Spleen (tissue), 11 donors: ENCODE measurements around the gene ST3GAL3. TPM values are rescaled to one million over a fixed set of nuclear protein-coding genes. Genes with fewer than 3 reads are reported as not detected.
"Not testable (repeated sequence)": the region's sequence is repeated elsewhere in the genome, so short reads cannot be mapped to it uniquely, and the experiment has no call there.

Experiments used
- DNase-seq: peaks from one replicate; pipeline ENCODE4 v3.0.0-alpha.2; 2020
- H3K27ac ChIP-seq, 8 donors: fragments of 200-600 bp; sonication (generic) in 7 of 8; 1 replicate in 4 of 8; 2 replicates in 4 of 8; pipeline versions ENCODE4 v1.5.0 to v1.8.0; 2016 to 2021; ENCODE audit warnings: inconsistent platforms in 4 of 8, mild to moderate bottlenecking in 4 of 8, moderate library complexity in 1 of 8
- H3K27me3 ChIP-seq, 7 donors: fragments of 200-600 bp; sonication (generic) in 6 of 7; replicated peaks in 1 of 7; 1 replicate in 4 of 7; 2 replicates in 3 of 7; pipeline versions ENCODE4 v1.5.0 to v1.8.0; 2016 to 2021; ENCODE audit warnings: inconsistent platforms in 3 of 7, mild to moderate bottlenecking in 1 of 7
- H3K36me3 ChIP-seq, 6 donors: fragments of 200-600 bp; sonication (generic) in 5 of 6; 1 replicate in 4 of 6; 2 replicates in 2 of 6; pipeline versions ENCODE4 v1.5.0 to v1.8.0; 2016 to 2021; ENCODE audit warnings: inconsistent platforms in 2 of 6
- H3K4me1 ChIP-seq, 6 donors: fragments of 200-600 bp; sonication (generic) in 5 of 6; 1 replicate in 3 of 6; 2 replicates in 3 of 6; pipeline versions ENCODE4 v1.5.0 to v1.8.0; 2016 to 2021; ENCODE audit warnings: inconsistent platforms in 3 of 6
- H3K4me3 ChIP-seq, 8 donors: fragments of 200-600 bp; sonication (generic) in 7 of 8; 1 replicate in 4 of 8; 2 replicates in 4 of 8; pipeline versions ENCODE4 v1.5.0 to v1.8.0; 2016 to 2021; ENCODE audit warnings: inconsistent platforms in 4 of 8, mild to moderate bottlenecking in 4 of 8, moderate library complexity in 2 of 8
- H3K9me3 ChIP-seq, 8 donors: fragments of 200-600 bp; sonication (generic) in 7 of 8; 1 replicate in 4 of 8; 2 replicates in 4 of 8; pipeline versions ENCODE4 v1.5.0 to v1.8.0; 2016 to 2021; ENCODE audit warnings: inconsistent platforms in 4 of 8
- POLR2A ChIP-seq, 3 donors: fragments of 450-650 bp; IDR thresholded peaks; one replicate each; pipeline ENCODE4 v1.5.1; 2017; ENCODE audit warnings: antibody characterized with exemption in 3 of 3, mild to moderate bottlenecking in 1 of 3
- POLR2AphosphoS5 ChIP-seq, 3 donors: sonication (generic); formaldehyde crosslinking; IDR thresholded peaks; one replicate each; pipeline ENCODE4 v1.5.1; 2017; ENCODE audit warnings: antibody characterized with exemption in 3 of 3
- WGBS, 5 donors: extraction: QIAGEN DNeasy Blood & Tissue Kit in 3 of 5; methylation state at CpG; one replicate each; pipeline versions ENCODE4 v1.1.5 to v1.1.7; 2013 to 2018; 5-methylcytosine and 5-hydroxymethylcytosine counted together
- intact Hi-C: fragments of 100-400 bp; cut with DNase I; formaldehyde crosslinking; loops from one replicate; pipeline ENCODE4 v1.15.0; 2023; ENCODE audit warnings: low total_unique reads
- polyA plus RNA-seq, 3 donors: library from polyadenylated mRNA; stranded (reverse); fragments of 200-250 nt; gene quantifications; one replicate each; pipeline ENCODE4 v1.2.1, GENCODE V29; 2013
- total RNA-seq, 7 donors: library from RNA; depleted of rRNA in 3 of 7; stranded (reverse); fragments of >200 nt in 3 of 7; fragmentation: NEBNext Ultra II Directional in 4 of 7; extraction: Animal tissue kit (Norgen Biotek cat#: 25700) in 4 of 7; gene quantifications; one replicate each; pipeline versions ENCODE4 v1.1.0 to v1.2.1, GENCODE V29; 2016 to 2021
- TF ChIP-seq, protein P1 (sequence below), 11 experiments: fragments of 200-600 bp in 7 of 11; fragments of 450-650 bp in 4 of 11; sonication (generic) in 4 of 11; IDR thresholded peaks in 8 of 11; conservative IDR thresholded peaks in 3 of 11; 1 replicate in 7 of 11; 2 replicates in 4 of 11; pipeline versions ENCODE4 v1.4.0 to v1.8.0; 2016 to 2021; ENCODE audit warnings: antibody characterized with exemption in 11 of 11, inconsistent platforms in 4 of 11, mild to moderate bottlenecking in 1 of 11
- donor health status: healthy with polysubstance abuse.
- donor health status: DM: no; HTN: no; CAD: no; lungs with moderate emphysema.
- donor health status: DM: no; HTN: no; CAD: no.
- donor health status: Bipolar disorder and iron deficiency.
- donor health status: healthy.
- donor health status: DM: no; HTN: no; CAD: no.
- donor health status: DM: yes; HTN: yes; CAD: no.

ST3GAL3 gene
- total and polyA plus RNA-seq, 10 donors = 6.4 to 34.3 (median 21.0) TPM

- peaks cover 0 to 17% (median 8%) of the 10 kb centered on the region in 8 donors for H3K9me3 ChIP-seq
- H3K36me3 ChIP-seq = peaks cover 0 to 32% (median 0%) of the 10 kb centered on the region in 6 donors
- no peak overlapping the region for H3K4me3 ChIP-seq
- TF ChIP-seq POLR2AphosphoS5 (IDR thresholded peaks at IDR 0.05) (no peak), POLR2A (IDR thresholded peaks at IDR 0.05) (no peak)
- TF ChIP-seq, protein P1, sequence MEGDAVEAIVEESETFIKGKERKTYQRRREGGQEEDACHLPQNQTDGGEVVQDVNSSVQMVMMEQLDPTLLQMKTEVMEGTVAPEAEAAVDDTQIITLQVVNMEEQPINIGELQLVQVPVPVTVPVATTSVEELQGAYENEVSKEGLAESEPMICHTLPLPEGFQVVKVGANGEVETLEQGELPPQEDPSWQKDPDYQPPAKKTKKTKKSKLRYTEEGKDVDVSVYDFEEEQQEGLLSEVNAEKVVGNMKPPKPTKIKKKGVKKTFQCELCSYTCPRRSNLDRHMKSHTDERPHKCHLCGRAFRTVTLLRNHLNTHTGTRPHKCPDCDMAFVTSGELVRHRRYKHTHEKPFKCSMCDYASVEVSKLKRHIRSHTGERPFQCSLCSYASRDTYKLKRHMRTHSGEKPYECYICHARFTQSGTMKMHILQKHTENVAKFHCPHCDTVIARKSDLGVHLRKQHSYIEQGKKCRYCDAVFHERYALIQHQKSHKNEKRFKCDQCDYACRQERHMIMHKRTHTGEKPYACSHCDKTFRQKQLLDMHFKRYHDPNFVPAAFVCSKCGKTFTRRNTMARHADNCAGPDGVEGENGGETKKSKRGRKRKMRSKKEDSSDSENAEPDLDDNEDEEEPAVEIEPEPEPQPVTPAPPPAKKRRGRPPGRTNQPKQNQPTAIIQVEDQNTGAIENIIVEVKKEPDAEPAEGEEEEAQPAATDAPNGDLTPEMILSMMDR (IDR thresholded peaks at IDR 0.05 in 8 of 11, conservative IDR thresholded peaks at IDR 0.05 in 3 of 11) = no peak
- no peaks in the 10 kb centered on the region for H3K4me1 ChIP-seq
- no peak overlapping the region for H3K27ac ChIP-seq
- no peaks in the 10 kb centered on the region for H3K27me3 ChIP-seq
- no peak for DNase-seq
- 78 to 87% (median 81%) methylated on average over 2 of the region's 2 CpGs for WGBS, 5 donors
- intact Hi-C loops = no loop called here
Observed at GRCh38 chr1:43774359-43774758, 67.0 kb downstream of the ST3GAL3 start.

DNA sequence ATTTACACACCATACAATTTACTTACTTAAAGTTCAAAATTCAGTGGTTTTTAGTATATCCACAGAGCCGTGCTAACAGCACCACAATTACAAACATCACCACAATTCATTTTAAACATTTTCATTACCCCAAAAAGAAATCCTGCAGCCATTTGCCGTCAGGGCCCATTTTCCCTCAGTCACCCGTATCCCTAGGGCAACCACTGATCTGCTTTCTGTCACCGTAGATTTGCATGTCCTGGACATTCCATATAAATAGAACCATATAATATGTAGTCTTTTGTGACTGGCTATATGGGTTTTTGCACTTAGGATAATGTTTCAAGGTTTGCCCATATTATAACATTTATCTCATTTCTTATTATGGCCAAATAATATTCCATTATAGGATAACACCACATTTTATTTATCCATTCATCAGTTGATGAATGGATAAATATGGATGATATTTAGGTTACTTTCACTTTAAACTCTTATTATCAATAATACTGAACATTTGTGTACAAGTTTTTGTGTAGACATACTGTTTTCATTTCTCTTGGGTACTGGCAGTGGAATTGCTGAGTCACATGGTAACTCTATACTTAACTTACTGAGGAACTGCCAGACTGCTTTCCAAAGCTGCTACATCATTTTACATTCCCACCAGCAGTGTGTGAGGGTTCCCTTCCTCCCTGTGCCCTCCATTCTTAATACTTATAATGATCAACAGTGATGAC lies 68.9 kb downstream of the ST3GAL3 start:
- Histone ChIP-seq H3K27me3 (no peaks in the 10 kb centered on the region), H3K36me3 (peaks cover 0 to 35% (median 0%) of the 10 kb centered on the region in 6 donors), H3K4me1 (no peaks in the 10 kb centered on the region), H3K9me3 (peaks cover 0 to 33% (median 20%) of the 10 kb centered on the region in 8 donors), H3K4me3 (no peak overlapping the region), H3K27ac (no peak overlapping the region)
- 86 to 98% (median 95%) methylated on average over 4 of the region's 4 CpGs for WGBS, 5 donors
- no peak for TF ChIP-seq POLR2AphosphoS5 (IDR thresholded peaks at IDR 0.05)
- TF ChIP-seq, protein P1 (IDR thresholded peaks at IDR 0.05 in 8 of 11, conservative IDR thresholded peaks at IDR 0.05 in 3 of 11) = no peak
- no peak for TF ChIP-seq POLR2A (IDR thresholded peaks at IDR 0.05)
- no peak for DNase-seq
- intact Hi-C loops = no loop called here

GRCh38 chr1:43777916-43778315 lies 70.6 kb downstream of the ST3GAL3 start:
- H3K4me3 ChIP-seq, H3K27ac ChIP-seq, H3K27me3 ChIP-seq, intact Hi-C loops, H3K4me1 ChIP-seq, DNase-seq: not testable (repeated sequence)
- Histone ChIP-seq H3K36me3 (peaks cover 0 to 25% (median 0%) of the 10 kb centered on the region in 6 donors), H3K9me3 (peaks cover 0 to 33% (median 20%) of the 10 kb centered on the region in 8 donors)
- WGBS, 5 donors = 95 to 98% (median 97%) methylated on average over 3 of the region's 3 CpGs

GRCh38 chr1:43779266-43779665 lies 71.9 kb downstream of the ST3GAL3 start:
- DNase-seq = no peak
- H3K27me3 ChIP-seq = no peaks in the 10 kb centered on the region
- peaks cover 0 to 22% (median 0%) of the 10 kb centered on the region in 6 donors for H3K36me3 ChIP-seq
- intact Hi-C loops = no loop called here
- 50 to 89% (median 70%) methylated on average over 1 of the region's 1 CpG for WGBS, 5 donors
- TF ChIP-seq, protein P1 (IDR thresholded peaks at IDR 0.05 in 8 of 11, conservative IDR thresholded peaks at IDR 0.05 in 3 of 11) = no peak
- TF ChIP-seq POLR2A (IDR thresholded peaks at IDR 0.05) (no peak), POLR2AphosphoS5 (IDR thresholded peaks at IDR 0.05) (no peak)
- no peak overlapping the region for H3K27ac ChIP-seq
- H3K4me1 ChIP-seq = peaks cover 0 to 6% (median 0%) of the 10 kb centered on the region in 6 donors
- H3K9me3 ChIP-seq = peaks cover 0 to 33% (median 20%) of the 10 kb centered on the region in 8 donors
- H3K4me3 ChIP-seq = no peak overlapping the region
